ACC112 (cell line): ENCODE results near the gene BCO2.
A peak's percentile ranks its signal among the peaks of the same experiment; 100 is the strongest.

Source experiments
- H2AFZ ChIP-seq: fragments of 200-600 bp; sonication (generic); one replicate; pipeline ENCODE4 v1.6.0; 2017; ENCODE audit warnings: antibody characterized with exemption, low read length; ENCODE audit not compliant: unreplicated experiment
- H3K27ac ChIP-seq: fragments of 200-600 bp; sonication (generic); 2 replicates; pipeline ENCODE4 v1.5.1; 2014; ENCODE audit warnings: low read depth, mild to moderate bottlenecking, antibody characterized with exemption, low read length, moderate library complexity
- H3K27me3 ChIP-seq: fragments of 200-600 bp; sonication (generic); 2 replicates; pipeline ENCODE4 v1.6.1; 2014; ENCODE audit warnings: mild to moderate bottlenecking, antibody characterized with exemption, low read length, moderate library complexity, mixed read lengths; ENCODE audit not compliant: insufficient read depth
- H3K36me3 ChIP-seq: fragments of 200-600 bp; sonication (generic); 2 replicates; pipeline ENCODE4 v1.6.1; 2016; ENCODE audit warnings: mild to moderate bottlenecking, antibody characterized with exemption, low read length, moderate library complexity, mixed read lengths; ENCODE audit not compliant: insufficient read depth
- H3K4me1 ChIP-seq: fragments of 200-600 bp; sonication (generic); one replicate; pipeline ENCODE4 v1.6.1; 2016; ENCODE audit warnings: low read length, mixed read lengths; ENCODE audit not compliant: insufficient read depth, unreplicated experiment, control insufficient read depth
- H3K4me3 ChIP-seq: fragments of 200-600 bp; sonication (generic); 2 replicates; pipeline ENCODE4 v1.5.1; 2014; ENCODE audit warnings: mild to moderate bottlenecking, low read depth, low read length
- H3K79me2 ChIP-seq: fragments of 200-600 bp; sonication (generic); one replicate; pipeline ENCODE4 v1.6.0; 2016; ENCODE audit warnings: low read length; ENCODE audit not compliant: control insufficient read depth, unreplicated experiment, insufficient read depth

The BCO2 gene

GRCh38 chr11:112167145-112167544, 8.2 kb upstream of the BCO2 start, which contains the start of gene TEX12:
Gene TEX12 (plus strand): TSS chr11:112167372. CDS start chr11:112169269, 1,897 bp downstream.
- Histone ChIP-seq H2AFZ (no peak within 1 kb of the TSS), H3K4me1 (peaks cover 15% of the 10 kb centered on the region), H3K36me3 (no peaks in the 10 kb centered on the region), H3K27ac (no peak within 1 kb of the TSS), H3K27me3 (no peaks in the 10 kb centered on the region), H3K79me2 (no peaks in the 10 kb centered on the region), H3K4me3 (no peak within 1 kb of the TSS)

DNA sequence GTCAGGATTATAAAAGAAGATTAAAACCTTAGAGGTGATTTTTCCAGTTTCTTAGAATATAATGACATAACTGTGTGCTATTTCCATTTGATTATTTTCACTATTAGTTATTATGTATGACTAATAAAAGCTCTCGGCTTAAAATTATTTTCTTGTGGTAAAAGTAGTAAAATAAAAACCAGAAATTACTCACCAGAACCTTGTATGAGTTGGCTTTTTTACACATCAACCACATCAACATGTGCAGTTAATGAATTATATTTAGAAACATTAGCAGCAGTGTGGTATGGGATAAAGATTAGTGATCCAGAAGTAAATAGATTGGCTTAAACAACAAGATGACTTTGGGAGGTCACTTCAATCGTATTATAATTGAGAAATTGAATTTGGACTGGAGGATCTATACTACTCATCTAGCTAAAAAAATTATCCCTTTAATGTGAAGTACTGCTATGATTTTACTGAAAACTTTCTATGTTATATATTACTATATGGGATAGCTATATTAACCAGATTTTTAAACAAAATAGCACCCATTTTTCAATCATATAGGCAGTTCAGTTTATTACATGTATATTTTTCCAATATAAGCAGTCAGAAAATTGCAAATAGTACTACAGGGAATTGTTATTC, 2.8 kb upstream of the BCO2 start:
- Histone ChIP-seq H3K27me3 (no peaks in the 10 kb centered on the region), H3K27ac (no peak overlapping the region), H3K79me2 (no peaks in the 10 kb centered on the region), H3K4me3 (no peak overlapping the region), H2AFZ (peak overlapping the region; percentile 51), H3K36me3 (no peaks in the 10 kb centered on the region), H3K4me1 (peaks cover 16% of the 10 kb centered on the region)

DNA sequence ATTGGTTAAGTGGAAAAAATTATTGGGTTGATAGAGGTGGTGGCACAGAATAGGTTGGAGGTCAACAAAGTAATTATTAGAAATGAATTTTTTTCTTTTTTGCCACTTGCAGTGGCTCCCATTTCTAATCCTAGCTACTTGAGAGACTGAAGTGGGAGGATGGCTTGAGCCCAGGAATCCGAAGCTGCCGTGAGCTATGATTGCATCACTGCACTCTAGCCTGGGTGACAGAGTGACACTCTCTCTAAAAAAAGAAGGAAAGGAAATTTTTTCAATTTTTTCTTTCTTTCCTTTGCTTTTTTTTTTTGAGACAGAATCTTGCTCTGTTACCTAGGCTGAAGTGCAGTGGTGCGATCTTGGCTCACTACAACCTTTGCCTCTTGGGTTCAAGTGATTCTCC, 2.2 kb upstream of the BCO2 start:
- Histone ChIP-seq H3K36me3 (no peaks in the 10 kb centered on the region), H3K4me3 (no peak overlapping the region), H3K4me1 (peaks cover 16% of the 10 kb centered on the region), H2AFZ (peak overlapping the region; percentile 51), H3K79me2 (no peaks in the 10 kb centered on the region), H3K27ac (no peak overlapping the region), H3K27me3 (no peaks in the 10 kb centered on the region)

GRCh38 chr11:112175599-112175952, 264 bp downstream of the BCO2 start:
- Histone ChIP-seq H3K4me3 (peak overlapping the region; percentile 79), H3K4me1 (peaks cover 16% of the 10 kb centered on the region), H3K79me2 (no peaks in the 10 kb centered on the region), H3K27ac (peak overlapping the region; percentile 61; the same call in 1 of the 2 replicates), H3K27me3 (no peaks in the 10 kb centered on the region), H3K36me3 (no peaks in the 10 kb centered on the region), H2AFZ (peak overlapping the region; percentile 97)

DNA sequence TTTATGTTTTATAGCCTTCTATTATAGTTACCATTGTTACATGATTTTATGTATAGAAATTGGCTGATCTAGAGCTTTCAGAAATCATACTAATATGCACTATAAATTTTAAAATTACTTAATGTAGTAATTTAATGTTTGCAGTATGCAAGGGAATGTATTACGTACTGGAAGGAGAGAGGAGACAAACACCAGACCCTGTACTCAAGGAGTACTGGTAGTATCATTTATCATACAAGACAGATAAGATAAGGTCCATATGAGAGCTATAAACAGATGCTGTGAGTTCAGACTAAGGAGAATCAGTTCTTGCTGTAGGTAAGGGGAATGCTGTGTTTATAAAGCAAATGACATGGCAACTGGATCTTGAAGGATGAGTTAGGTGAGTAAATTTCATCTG, 765 bp downstream of the BCO2 start:
- Histone ChIP-seq H3K4me1 (peaks cover 16% of the 10 kb centered on the region), H3K27me3 (no peaks in the 10 kb centered on the region), H3K27ac (no peak overlapping the region), H3K36me3 (no peaks in the 10 kb centered on the region), H3K79me2 (no peaks in the 10 kb centered on the region), H2AFZ (no peak overlapping the region), H3K4me3 (no peak overlapping the region)

GRCh38 chr11:112177589-112177988, 2.3 kb downstream of the BCO2 start:
- Histone ChIP-seq H3K4me3 (no peak overlapping the region), H3K79me2 (no peaks in the 10 kb centered on the region), H2AFZ (no peak overlapping the region), H3K27ac (no peak overlapping the region), H3K36me3 (no peaks in the 10 kb centered on the region), H3K4me1 (peaks cover 11% of the 10 kb centered on the region), H3K27me3 (no peaks in the 10 kb centered on the region)

GRCh38 chr11:112178428-112178827, 3.1 kb downstream of the BCO2 start:
- Histone ChIP-seq H3K79me2 (no peaks in the 10 kb centered on the region), H3K4me1 (peaks cover 4% of the 10 kb centered on the region), H2AFZ (no peak overlapping the region), H3K4me3 (no peak overlapping the region), H3K27ac (no peak overlapping the region), H3K36me3 (no peaks in the 10 kb centered on the region), H3K27me3 (no peaks in the 10 kb centered on the region)

DNA sequence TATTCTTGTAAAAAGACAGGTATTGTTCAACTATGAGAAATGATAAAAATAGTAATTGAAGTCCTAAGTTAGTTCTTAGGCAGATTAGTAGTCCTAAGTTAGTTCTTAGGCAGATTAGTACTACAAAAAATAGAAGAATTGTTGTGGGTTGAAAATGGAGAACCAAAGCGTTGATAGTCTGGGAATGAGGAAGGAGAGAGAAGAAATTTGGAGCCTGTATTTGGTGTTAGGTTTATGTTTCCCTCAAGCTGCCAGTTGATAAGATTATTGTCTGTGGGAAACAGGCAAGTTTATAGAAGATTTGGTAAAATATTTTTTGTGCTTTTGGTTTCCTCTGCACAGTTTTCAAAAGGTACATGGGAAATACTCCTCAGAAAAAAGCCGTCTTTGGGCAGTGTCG, 3.6 kb downstream of the BCO2 start:
- H2AFZ ChIP-seq, result no peak overlapping the region
- H3K27ac ChIP-seq, result no peak overlapping the region
- H3K27me3 ChIP-seq, result no peaks in the 10 kb centered on the region
- H3K79me2 ChIP-seq, result no peaks in the 10 kb centered on the region
- peaks cover 4% of the 10 kb centered on the region for H3K4me1 ChIP-seq
- H3K36me3 ChIP-seq, result no peaks in the 10 kb centered on the region
- H3K4me3 ChIP-seq, result no peak overlapping the region

DNA sequence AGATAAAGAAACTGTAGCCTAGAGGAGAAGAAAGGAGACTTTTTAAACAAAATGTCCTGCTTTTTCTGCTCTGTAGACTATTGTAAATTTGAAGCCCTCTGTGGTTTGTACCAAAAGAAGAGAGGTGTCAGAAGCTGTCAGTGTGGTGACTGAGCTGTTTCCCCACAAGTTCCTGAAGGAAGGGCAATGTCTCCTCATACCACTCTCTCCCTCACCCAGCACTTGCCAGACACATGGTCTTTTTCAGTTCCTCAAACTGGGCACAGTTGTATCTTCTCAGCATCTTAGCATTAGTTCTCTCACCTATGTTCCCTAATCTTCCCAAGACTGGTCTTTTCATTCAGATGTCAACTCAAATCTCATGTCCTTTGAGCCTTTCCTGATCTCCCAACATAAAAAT, 4.3 kb downstream of the BCO2 start:
- H3K27me3 ChIP-seq, result no peaks in the 10 kb centered on the region
- H3K27ac ChIP-seq, result no peak overlapping the region

GRCh38 chr11:112182867-112183266, 7.6 kb downstream of the BCO2 start:
- Histone ChIP-seq H3K4me1 (no peaks in the 10 kb centered on the region), H3K27me3 (no peaks in the 10 kb centered on the region), H3K27ac (no peak overlapping the region), H3K4me3 (no peak overlapping the region), H3K79me2 (no peaks in the 10 kb centered on the region), H3K36me3 (no peaks in the 10 kb centered on the region), H2AFZ (no peak overlapping the region)

More for the DNA sequence above, 4.3 kb downstream of the BCO2 start:
- no peak overlapping the region for H3K4me3 ChIP-seq
- H3K79me2 ChIP-seq, result no peaks in the 10 kb centered on the region
- H3K36me3 ChIP-seq, result no peaks in the 10 kb centered on the region
- H2AFZ ChIP-seq, result no peak overlapping the region
- H3K4me1 ChIP-seq, result peaks cover 4% of the 10 kb centered on the region

DNA sequence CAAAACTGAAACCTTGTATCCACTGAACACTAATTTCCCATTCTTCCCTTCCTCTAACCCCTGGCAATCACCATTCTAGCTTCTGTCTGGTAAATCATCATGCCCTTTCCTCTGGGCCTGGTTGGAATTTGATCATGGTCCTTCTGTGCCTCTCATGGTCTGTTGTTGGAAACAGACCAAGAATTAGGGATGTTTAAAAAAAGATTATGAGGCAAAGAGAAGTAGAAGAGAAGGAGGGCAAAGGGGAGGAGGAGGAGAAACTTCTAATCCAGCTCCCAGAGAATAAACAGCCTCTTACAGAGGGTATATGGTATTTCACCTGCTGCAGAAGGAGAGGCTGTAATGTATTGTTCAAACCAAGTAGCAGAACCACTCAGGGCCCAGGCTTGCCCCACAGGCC, 10.6 kb downstream of the BCO2 start:
- Histone ChIP-seq H2AFZ (no peak overlapping the region), H3K36me3 (no peaks in the 10 kb centered on the region), H3K4me3 (no peak overlapping the region), H3K27me3 (no peaks in the 10 kb centered on the region), H3K79me2 (no peaks in the 10 kb centered on the region), H3K4me1 (no peaks in the 10 kb centered on the region), H3K27ac (no peak overlapping the region)
